ENCODE results near the gene AMH.

The AMH gene

DNA sequence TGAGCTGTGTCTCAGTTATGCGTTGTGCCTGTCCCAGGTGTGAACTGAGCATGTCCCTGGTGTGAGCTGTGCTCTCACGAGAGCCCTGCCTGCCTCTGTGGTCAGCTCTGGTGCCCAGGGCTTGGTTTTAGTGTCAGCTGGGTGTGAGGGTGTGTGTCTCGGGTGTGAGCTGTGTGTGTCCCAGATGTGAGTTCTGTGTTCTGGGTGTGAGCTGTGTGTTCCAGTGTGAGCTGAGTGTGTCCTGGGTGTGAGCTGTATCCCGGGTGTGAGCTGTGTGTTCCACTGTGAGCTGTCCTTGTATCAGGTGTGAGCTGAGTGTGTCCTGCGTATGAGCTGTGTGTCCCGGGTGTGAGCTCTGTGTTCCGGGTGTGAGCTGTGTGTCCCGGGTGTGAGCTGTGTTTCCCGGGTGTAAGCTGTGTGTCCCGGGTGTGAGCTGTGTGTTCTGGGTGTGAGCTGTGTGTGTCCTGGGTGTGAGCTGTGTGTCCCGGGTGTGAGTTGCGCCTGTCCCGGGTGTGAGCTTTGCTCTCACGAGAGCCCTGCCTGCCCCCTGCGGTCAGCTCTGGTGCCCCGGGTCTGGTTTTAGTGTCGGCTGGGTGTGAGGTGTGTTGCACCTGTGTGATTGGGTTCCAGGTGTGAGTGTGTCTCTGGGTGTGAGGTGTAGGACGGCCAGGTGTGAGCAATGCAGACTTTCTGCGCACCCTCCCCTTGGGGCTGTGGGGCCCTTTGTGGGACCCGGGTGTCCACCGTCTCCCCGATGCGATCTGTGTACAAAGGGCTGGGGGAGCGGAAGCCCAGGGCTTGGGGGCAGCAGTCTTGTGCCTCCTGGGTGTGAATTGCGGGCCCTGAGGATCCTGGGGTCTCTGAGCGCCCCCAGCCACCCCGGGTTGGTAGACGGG, 39.9 kb downstream of the AMH start:
- no peak for DNase-seq

GRCh38 chr19:2289714-2290435, 40.8 kb downstream of the AMH start:
- DNase-seq, result peak; percentile 75

DNA sequence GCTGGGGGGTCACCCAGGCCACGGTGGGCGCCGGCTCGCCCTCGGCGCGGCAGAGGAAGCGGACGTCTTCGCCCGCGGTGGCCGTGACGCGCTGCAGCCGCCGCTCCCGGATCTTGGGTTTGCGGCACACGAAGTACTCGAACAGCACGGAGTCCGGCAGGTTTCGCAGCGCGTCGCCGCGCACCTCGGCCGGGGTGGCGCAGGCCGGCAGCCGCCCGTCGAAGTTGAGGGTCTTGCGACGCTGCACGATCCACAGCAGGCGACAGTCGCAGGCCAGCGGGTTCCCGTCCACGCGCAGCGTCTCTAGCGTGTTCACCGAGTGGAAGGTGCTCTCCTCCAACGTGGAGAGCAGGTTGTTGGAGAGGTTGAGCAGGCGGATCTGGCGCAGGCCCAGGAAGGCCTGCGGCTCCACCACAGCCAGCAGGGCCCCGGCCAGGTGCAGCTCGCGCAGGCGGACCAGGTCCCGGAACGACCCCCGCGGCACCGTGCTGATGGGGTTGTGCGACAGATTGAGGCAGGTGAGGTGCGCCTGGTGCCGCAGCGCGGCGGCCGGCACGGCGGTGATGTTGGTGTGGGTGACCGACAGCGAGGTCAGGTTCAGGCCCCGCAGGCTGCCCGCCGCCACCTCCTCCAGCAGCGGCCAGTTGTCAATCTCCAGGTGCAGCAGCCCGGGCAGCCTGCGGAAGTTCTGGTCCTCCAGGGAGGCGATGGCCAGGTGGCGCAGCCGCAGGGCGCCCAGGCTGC, 41.5 kb downstream of the AMH start:
- DNase-seq, result no peak

DNA sequence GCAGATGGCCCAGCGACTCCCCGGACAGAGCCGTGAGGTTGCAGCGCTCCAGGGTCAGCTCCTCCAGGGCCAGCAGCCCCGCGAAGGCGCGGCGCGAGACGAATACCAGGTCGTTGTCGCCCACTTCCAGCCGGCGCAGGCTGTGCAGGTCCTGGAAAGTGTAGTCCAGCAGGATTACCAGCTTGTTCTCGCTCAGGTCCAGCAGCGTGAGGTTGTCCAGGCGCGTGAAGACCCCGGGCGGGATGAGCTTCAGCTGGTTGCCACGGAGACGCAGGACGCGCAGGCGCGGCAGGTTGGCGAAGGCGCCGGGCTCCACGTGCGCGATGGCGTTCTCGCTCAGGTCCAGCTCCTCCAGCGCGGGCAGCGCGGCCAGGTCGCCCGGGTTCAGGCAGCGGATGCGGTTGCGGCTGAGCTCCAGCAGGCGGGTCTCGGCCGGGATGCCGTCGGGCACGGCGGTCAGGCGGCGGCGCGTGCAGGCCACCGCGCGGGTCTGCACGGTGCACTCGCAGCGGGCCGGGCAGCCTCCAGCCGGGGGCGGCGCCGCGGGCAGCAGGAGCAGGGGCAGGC, 42.1 kb downstream of the AMH start:
- DNase-seq, result no peak

DNA sequence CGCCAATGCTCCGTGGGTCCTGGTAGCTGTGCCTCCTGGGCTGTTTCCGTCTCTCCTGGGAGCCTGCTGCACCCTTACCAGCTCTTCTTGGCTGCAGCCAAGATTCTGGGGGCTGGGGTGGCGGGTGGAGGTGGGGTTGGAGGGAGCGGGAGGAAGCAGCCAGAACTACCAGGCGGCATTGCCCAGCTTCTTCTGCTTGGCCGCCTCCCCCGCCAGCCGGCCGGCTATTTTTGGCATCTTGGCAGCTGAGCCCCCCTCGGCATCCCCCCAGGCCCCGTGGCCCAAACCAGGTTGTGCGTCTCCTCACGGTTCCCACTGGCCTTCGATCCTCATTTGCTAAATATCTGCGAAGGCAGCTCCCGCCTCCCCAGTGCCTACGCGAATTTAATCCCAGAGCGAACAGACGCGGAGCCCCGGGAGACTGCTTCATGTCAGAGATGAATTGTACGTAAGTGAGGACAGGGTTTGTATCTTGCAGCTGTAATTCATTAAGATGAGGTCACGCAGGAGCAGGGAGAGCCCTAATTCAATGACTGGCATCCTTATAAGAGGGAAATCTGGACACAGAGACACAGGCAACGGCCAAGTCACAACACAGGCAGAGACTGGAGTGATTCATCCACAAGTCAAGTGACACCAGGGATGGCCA, 45.7 kb downstream of the AMH start:
- no peak for DNase-seq

GRCh38 chr19:2296141-2296540, 47.0 kb downstream of the AMH start:
- DNase-seq, result no peak

DNA sequence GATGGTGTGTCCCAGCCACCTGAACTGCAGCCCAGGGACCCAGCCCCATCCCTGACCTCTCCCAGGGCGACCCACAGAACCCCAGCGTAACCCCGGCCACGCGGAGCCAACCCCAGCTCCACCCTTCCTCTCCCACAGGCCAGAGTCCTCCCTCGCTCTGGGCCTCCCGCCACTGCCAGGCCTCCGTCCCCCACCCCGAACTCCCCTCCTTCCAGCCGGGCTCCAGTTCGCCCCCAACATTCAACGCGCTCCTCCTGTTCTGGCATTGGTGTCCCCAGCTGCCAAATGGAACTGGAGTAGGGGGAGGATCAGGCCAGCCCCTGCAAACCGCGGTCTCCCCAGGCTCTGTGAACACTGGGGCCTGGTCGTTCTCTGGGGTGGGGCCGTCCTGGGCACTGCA, 51.4 kb downstream of the AMH start:
- no peak for DNase-seq
